Measurements from ENCODE around the gene SYNJ2.

GRCh38 chr6:158002249-158002950 is 20.7 kb downstream of the SYNJ2 start:
- TF ChIP-seq POLR2A (IDR thresholded peaks at IDR 0.05; ENCODE audit: low read depth, low read length) (no peak), CTCF (conservative IDR thresholded peaks at IDR 0.05; ENCODE audit: low read depth, low read length) (no peak), RCOR1 (IDR thresholded peaks at IDR 0.05; ENCODE audit: insufficient replicate concordance, low read length) (no peak), ELK1 (IDR thresholded peaks at IDR 0.05; ENCODE audit: borderline replicate concordance, low read depth, low read length) (no peak), USF2 (IDR thresholded peaks at IDR 0.05; ENCODE audit: low read depth, low read length) (no peak), RFX5 (IDR thresholded peaks at IDR 0.05; ENCODE audit: low read depth, low read length) (no peak), BHLHE40 (IDR thresholded peaks at IDR 0.05; ENCODE audit: low read depth, low read length) (no peak), MAZ (IDR thresholded peaks at IDR 0.05; ENCODE audit: borderline replicate concordance, low read depth, low read length) (no peak), CEBPB (IDR thresholded peaks at IDR 0.05; ENCODE audit: low read depth, low read length) (peak; percentile 45; the same call in 1 of the 2 replicates), MXI1 (IDR thresholded peaks at IDR 0.05; ENCODE audit: borderline replicate concordance, low read depth, low read length) (no peak), RAD21 (IDR thresholded peaks at IDR 0.05; ENCODE audit: low read length) (no peak)
